Activated effector memory CD4-positive, alpha-beta T cell treated with Interleukin-2 at 50 U/mL for 16 hours (primary cell): ENCODE measurements around the gene KLHDC7B.

Experiments
- DNase-seq: peaks from one replicate; pipeline ENCODE4 v3.0.0-alpha.2; 2020

KLHDC7B gene

DNA sequence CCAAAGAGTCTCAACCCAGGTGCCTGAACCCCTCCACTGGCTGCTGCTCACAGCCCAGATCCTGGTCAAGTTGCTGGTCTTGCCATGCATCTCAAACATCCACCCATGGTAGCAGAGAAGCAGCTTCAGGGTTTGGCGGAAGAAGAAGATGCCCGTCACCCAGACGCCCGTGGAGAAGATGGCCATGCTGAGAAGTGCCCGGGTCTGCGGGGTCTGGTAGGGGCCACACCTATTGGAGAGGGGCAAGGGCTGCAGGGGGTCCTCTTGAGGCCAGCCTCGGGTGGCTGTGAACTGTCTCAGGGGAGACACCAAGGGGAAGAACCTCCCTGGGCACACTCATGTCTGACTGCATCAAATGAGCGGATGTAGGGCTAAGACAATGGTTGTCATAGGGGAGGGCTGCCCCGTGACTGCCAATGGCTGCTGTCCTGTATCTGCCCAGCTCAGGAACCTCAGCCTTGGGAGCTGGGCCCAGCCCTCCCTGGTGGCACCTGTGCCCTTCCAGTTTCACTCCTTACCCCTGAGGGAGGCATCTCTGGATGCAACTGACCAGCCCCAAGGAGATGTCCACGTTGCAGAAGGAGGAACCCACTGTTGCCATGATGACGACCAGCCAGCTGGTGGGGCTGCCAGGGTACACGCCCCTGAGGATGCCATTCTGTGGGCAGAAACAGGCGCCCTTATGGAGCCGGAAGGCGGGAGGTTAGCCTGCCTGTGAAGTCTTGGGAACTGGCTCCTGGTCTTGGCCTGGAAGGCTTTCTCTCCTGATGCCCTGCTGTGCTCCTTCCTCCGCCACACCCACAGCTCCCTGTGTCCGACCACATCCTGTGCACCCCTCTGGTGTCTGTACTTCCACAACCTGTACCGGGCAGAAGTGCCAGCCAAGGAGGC, 31.4 kb downstream of the KLHDC7B start:
- no peak for DNase-seq

- no peak for DNase-seq
Measured at GRCh38 chr22:50577697-50577986, 31.9 kb downstream of the KLHDC7B start.

DNA sequence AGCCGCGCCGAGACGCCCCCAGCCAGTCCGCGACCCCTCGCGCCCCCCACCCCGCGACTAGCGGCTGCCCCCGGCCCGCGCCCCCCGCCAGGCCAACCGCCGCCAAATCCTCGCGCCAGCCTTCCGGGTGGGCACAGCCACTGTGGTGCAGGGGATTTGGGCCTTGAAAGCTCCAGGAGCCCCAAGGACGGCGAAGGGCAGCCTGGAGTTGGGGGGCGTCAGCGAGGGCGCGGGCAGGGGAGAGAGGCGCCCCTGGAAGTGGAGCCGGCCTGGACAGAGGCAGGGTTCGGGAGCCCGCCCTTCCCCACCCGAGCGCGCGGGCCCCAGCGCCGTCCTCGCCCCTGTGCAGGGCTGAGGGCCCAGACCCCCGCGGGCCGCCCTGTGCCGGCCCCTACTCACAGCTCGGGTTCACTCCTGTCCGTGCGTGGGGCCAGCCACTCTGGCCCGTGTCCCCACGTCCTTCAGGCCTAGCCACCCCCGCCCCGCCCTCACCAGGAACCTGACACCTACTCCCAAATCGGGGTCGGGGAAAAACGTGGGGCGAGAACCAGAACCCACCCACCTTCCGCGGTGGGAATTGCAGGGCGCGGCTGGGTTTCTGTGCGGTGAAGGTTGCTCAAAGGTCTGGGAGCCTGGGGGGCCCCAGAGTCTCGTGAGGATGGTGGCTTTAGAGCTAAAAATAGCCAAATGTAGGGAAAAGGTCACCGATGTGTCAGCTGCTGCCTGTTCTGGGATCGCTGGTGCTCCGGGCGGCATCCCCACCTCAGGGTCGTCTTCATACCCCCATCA, 32.5 kb downstream of the KLHDC7B start, which contains the start of gene CPT1B:
TSS of gene CPT1B (minus strand) at position 441 of the 789 bp plus-strand sequence. CDS start 512 bp downstream, outside the sequence.
- DNase-seq: no peak

- no peak for DNase-seq
Measured at GRCh38 chr22:50578776-50579310, 33.1 kb downstream of the KLHDC7B start.

GRCh38 chr22:50579752-50580151, 34.1 kb downstream of the KLHDC7B start:
- DNase-seq: no peak

- DNase-seq: no peak
Measured at GRCh38 chr22:50581031-50581949, 35.6 kb downstream of the KLHDC7B start.

GRCh38 chr22:50581950-50582492, 36.3 kb downstream of the KLHDC7B start:
- no peak for DNase-seq

DNA sequence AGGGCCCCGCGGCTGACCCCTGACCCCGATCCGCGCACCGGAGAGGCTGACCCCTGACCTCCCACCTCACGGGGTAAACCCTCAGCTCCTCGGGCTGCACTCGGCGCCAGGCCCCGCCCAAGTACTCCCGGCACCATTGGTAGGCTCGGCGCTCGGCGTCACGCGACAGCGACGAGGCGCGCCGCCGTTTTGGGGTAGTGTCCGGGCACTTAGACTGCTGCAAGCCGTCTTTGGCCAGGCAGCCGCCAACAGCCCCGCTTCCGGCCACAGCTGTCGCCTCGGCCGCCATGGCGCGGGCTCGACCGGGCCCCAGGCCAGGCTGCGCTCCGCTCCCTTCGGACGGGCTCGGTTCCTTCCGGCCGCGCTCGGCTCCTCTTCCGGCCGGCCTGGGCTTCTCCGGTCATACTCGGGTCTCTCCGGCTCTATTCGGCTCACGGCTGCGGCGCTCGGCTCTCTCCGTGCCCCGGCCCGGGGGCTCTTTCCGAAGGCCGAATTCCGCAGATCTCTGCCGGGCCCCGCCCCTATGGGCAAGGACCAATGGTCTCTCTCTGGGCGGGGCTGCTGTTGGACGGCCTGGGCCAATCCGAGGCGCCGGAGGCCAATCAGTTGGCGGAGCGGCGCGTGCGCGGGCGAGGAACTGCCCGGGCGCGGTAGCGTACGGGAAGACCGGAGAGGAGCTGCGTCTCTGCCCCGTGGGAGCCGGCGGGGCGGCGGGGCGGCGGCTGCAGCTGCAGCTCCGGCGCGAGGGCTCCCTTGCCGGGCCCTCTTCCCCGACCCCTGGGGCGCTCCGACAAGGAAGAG, 37.0 kb downstream of the KLHDC7B start, which contains the start of gene CHKB:
TSS of gene CHKB (minus strand) at position 357 of the 801 bp plus-strand sequence. CDS start at position 289, 68 bp downstream.
- peak; percentile 97 for DNase-seq

- DNase-seq: no peak
Measured at GRCh38 chr22:50583294-50583861, 37.7 kb downstream of the KLHDC7B start.

GRCh38 chr22:50584106-50585096, 38.7 kb downstream of the KLHDC7B start:
- no peak for DNase-seq

GRCh38 chr22:50585238-50585637, 39.5 kb downstream of the KLHDC7B start:
- no peak for DNase-seq

DNA sequence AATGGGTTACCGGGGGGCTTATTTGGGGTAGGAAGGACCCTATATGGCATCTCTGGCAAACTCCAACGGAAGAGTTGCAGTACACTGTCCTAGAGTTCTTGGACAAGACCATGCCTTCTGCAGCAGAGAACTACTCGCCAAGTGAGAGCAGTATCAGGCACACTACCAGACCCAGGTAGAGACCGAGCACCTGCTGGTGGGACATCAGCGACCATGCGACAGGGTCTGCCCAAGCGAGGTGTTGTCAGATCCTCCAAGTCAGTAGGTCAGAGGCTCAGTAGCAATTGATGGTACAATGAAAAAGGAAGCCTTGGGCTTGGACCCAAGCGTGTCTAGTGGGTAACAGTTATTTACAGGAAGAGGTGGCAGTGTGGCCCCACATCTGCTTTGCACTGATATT, 40.1 kb downstream of the KLHDC7B start:
- no peak for DNase-seq

- no peak for DNase-seq
Measured at GRCh38 chr22:50586416-50586815, 40.7 kb downstream of the KLHDC7B start.

GRCh38 chr22:50587407-50587806, 41.7 kb downstream of the KLHDC7B start:
- DNase-seq: no peak

DNA sequence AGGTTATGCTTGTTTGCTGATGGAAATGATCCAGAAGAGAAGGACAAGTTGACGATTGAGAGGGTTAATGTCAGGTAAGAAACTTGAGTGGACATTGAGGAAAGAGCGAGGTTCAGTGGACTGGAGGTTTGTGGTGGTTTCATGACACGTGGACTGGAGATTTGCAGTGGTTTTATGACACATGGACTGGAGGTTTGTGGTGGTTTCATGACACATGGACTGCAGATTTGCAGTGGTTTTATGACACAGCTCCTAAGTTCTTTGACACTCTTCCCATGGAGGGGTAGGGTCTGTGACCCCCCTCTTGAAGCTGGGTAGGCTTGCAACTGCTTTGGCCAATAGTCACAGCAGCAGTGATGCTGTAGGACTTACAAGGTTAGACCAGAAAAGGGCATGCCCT, 49.5 kb downstream of the KLHDC7B start:
- no peak for DNase-seq

DNA sequence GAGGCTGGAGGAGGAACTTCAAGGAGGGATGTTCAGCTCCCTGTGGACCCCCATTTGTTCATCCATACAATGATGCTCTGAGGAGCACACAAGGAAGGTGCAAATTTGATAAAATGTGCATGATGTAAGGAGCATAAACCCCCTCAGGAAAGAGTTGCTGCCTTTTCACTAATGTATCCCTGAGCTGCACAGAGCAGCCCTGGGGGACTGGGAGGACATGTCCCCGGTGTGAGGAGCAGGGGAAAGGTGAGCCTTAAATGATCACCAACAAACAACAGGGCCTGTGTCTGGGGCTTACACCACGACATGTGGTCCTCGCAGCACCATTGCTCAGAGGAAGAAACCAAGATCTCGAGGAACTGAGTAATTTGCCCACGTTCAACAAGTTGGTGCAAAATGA, 51.4 kb downstream of the KLHDC7B start:
- DNase-seq: no peak

DNA sequence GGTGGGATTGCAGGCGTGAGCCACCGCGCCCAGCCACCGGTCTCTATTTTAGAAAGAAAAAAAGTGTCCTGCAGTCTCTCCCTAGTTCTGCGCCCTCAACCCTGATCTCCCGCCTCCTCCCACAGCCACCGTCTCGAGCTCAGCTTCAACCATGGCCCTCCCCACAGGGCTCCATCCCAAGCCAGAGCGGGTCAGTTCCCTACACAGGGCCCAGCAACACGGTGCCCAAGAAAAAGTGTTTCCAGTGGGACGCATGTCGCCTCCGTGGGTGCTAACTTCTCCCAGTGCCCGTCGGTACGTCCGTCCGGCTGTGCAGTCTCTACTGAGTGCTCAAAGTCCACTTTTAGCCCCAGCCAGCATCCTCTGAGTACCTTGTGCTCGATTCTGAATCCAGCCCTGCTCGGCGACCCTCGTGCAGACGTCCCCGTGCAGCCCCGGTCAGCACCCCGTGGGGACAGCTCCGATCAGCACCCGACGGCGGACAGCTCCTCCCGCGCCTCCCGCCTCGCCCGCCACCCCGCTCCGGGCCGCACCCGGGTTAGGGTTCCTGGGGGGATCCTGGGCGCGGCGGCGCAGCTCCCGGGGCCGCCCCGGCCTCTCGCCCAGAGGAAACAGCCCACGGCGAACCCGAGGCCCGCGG, 54.2 kb downstream of the KLHDC7B start:
- peak; percentile 41 for DNase-seq

GRCh38 chr22:50600538-50600937, 54.8 kb downstream of the KLHDC7B start, which contains the start of gene MAPK8IP2:
TSS of gene MAPK8IP2 (plus strand) at chr22:50600793. CDS start at chr22:50600819, 26 bp downstream.
- DNase-seq: no peak
